GM19035 (cell line): ENCODE results near the gene YKT6.

ENCODE experiments used
- ATAC-seq: cut with Tn5 transposase; IDR thresholded peaks from one replicate; pipeline ENCODE4 v1.9.1; 2021; ENCODE audit not compliant: unreplicated experiment

The YKT6 gene

DNA sequence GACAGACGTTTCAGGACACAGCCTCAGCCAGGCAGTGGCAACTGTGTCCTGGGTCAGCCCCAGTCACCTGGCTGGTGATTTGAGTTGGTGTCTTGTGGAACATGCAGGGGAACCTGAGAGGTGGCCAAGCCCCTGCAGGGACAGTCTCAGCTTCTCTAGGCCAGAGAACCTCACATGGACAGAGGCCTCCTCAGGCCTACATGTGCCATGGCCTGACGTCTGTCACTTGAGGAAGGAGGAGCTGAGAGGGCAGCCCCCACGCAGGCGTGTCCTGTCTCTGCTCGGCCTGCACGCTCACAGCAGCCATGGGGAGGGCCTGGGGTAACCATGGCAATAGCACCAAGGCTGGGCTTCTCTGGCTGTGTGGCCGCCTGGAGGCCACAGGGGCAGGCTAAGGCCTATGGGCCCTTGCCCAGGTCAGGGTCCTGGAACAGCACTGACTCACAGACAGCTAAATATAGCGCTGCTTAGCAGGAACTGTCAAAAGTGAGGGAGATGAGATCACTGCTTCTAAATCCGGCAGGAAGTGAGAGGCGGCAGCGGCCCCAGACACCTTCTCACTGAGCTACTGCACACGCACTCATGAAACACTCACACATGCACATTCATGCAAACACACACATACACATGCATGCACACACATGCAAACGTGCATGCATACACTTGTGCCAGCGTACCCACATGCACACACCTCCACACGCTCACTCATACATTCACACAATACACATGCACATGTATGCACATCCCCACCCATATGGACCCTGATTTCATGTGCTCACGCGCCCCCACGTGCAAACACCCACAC is 57.0 kb downstream of the YKT6 start:
- ATAC-seq, result peak; percentile 92

- no peak for ATAC-seq
Measured at GRCh38 chr7:44258423-44258760, 57.6 kb downstream of the YKT6 start.

DNA sequence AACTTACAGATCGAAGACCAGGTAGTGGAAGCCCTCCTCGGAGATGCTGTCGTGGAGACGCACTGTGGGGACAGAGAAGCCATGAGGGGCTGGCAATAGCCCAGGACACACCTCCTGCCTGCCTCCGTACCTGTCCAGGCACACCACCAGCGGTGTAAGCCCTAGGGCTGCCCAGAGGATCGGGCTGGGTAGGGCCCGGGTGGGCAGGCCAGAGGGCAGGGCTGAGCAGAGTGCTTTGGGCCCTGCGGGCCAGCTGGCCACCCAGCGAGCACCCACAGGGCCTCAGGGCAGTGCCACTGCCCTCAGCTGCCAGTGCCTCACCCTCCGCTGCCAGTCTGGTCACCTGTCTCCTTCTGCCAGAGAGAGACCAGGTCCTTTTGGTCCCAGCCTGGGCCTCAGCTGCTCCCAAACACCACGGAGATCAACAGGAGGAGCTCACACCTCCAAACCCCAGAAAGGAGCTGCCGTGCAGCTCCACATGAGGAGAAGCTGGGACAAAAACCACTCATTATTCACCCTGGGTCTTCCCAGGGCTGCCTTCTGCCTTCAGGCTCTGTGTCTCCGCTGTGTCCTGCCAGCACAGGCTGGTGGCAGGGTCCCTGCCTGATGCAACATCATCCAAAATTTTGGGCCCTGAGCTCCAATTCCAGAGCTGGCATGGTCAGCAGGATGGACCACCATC is 58.2 kb downstream of the YKT6 start:
- ATAC-seq, result no peak

- no peak for ATAC-seq
Measured at GRCh38 chr7:44259547-44260457, 59.0 kb downstream of the YKT6 start.

DNA sequence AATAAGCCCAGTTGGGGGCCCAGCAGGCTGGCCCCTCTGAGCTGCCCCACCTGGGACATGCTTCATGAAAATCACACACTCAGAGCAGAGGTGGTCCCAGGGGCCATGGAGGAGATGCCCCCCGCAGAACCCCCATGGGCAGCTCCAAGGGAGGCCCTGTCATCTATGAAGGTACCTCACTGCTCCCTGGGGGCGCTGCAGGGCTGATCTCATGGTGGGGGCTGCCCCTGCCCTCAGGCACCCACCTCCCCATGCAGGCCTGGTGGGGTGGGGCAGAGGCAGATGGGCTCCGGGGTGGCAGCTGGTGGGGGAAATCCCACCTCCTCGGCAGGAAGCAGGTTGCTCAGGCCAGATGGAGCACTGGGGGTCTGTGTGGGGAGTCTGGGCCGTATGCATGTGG is 60.5 kb downstream of the YKT6 start:
- ATAC-seq, result no peak

DNA sequence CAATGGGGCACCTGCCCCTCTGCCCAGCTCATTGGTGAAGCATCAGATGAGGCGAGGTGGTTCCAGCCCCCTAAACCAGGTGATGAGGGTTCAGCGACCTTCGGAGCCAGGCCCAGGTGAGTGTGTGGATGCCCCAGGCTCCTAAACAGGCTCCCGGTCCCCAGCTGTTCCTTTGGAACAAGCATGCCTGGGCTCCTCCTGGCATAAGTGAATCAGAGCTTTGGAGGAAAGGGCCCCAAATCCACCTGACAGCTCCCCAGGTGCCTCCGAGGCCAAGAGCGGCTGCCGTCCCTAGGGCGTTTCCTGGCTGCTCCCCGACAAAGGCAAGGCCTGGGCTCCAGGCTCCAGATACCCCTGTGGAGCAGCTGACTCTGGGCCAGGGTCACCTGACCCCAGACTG is 61.3 kb downstream of the YKT6 start:
- ATAC-seq, result no peak

DNA sequence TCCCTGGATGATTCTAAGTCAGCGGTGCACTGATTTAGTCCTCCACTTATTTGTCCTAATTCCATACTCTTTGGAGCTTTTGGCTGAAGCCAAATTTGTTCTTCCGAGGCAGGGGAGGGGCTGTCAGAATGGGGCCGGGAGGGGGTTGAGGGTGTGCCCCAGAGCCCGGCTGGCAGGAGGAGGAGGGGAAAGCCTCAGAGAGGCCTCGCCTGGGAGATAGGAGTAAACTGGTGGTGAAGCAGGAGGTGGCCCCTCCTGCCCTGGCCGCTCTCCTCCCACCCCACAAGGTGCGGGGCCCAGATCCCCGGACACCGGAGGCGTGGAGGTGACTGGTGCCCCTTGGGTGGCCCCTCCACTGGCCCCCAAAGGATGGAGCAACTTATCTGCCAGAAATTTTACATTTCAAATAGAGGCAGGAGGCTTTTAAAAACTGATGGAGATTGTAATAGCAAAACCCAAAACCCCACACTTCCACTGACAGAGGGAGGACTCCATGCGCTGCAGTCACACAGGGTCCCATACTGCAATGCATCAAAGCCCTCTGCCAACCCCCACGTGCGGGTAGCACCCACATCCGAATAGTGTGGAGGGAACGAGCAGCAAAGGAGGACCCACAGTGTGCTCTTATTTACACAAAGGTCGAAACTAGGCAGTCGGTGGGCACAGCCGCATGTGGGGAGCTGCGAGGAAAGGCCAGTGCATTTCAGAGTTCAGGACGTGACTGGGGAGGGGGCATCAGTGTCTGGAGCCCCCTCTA is 62.7 kb downstream of the YKT6 start:
- ATAC-seq, result no peak
